ENCODE measurements around the gene GREB1L. TPM values are rescaled to one million over a fixed set of nuclear protein-coding genes. Genes with fewer than 3 reads are reported as not detected.
"Not testable (repeated sequence)": the region's sequence is repeated elsewhere in the genome, so short reads cannot be mapped to it uniquely, and the experiment has no call there.

Gene GREB1L
- total RNA-seq, 1 experiment from 2014 or later = 1.2 TPM

DNA sequence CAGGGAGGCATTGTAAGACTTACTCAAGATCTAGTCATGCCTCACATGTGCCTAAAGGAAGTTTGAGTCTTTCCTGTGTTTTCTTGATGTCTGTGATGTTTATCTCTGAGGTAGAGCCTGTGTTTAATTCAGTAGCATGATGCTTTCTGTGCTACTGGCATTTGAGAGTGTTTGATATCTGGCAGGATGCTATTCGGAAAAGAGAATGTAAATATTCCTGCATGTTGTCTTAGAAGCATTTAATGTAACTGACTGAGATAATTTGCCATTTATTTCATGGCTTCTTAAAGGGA is 58.8 kb downstream of the GREB1L start:
- H3K4me3 ChIP-seq = no peak overlapping the region
- peaks cover 14% of the 10 kb centered on the region for H3K4me1 ChIP-seq (replicated peaks)
- DNase-seq (ENCODE audit: low read depth in 1 of 2, low spot score in 2 of 2) = no peak
- no peak overlapping the region for H3K27ac ChIP-seq
- H3K36me3 ChIP-seq = no peaks in the 10 kb centered on the region
- H3K9me3 ChIP-seq (replicated peaks) = no peaks in the 10 kb centered on the region
- no peaks in the 10 kb centered on the region for H3K27me3 ChIP-seq (replicated peaks)

DNA sequence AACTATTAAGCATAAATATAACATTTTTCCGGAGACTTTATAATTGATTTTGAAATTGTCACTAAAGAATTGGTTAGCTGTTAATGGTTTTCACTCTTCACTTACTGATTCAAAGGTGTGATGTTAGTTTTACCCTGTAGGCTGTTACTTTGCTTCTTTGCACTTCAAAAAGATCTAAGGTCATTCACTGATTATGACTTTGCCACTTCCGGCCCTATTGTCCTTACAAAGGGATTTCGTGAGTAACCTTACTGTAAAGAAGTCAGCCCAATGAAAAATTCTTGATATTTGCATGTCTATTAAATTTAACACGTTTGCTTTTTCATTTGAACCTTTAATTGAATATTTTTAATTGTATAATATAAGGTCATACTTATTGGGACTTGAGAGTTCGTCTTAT is 61.4 kb downstream of the GREB1L start:
- H3K27me3 ChIP-seq (replicated peaks) = no peaks in the 10 kb centered on the region
- no peak overlapping the region for H3K4me3 ChIP-seq
- H3K36me3 ChIP-seq = no peaks in the 10 kb centered on the region
- no peak for DNase-seq (ENCODE audit: low read depth in 1 of 2, low spot score in 2 of 2)
- peaks cover 14% of the 10 kb centered on the region for H3K4me1 ChIP-seq (replicated peaks)
- no peaks in the 10 kb centered on the region for H3K9me3 ChIP-seq (replicated peaks)
- H3K27ac ChIP-seq = peak overlapping the region; percentile 30; the same call in 1 of the 2 replicates

DNA sequence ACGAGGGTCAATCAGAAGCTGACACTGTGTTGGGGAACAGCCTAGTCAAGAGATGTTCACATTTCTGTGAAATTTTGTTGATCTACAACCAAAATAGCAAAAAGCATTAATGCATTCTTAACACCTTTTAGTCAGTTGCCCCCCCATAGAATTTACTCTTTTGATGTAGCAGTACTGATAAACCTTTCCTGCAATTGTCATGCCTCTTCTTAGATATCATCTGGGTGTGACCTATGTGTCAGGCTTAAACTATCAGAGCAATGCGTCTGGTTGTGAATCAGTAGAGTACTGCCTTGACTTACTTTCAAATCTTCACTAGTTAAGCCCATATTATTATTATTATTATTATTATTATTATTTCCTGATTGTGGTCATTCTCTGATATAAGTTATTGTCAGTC is 61.9 kb downstream of the GREB1L start:
- Histone ChIP-seq H3K36me3 (no peaks in the 10 kb centered on the region), H3K27ac (peak overlapping the region; percentile 30; the same call in 1 of the 2 replicates), H3K9me3 (replicated peaks) (no peaks in the 10 kb centered on the region), H3K27me3 (replicated peaks) (no peaks in the 10 kb centered on the region), H3K4me3 (no peak overlapping the region), H3K4me1 (replicated peaks) (peaks cover 14% of the 10 kb centered on the region)
- no peak for DNase-seq (ENCODE audit: low read depth in 1 of 2, low spot score in 2 of 2)

DNA sequence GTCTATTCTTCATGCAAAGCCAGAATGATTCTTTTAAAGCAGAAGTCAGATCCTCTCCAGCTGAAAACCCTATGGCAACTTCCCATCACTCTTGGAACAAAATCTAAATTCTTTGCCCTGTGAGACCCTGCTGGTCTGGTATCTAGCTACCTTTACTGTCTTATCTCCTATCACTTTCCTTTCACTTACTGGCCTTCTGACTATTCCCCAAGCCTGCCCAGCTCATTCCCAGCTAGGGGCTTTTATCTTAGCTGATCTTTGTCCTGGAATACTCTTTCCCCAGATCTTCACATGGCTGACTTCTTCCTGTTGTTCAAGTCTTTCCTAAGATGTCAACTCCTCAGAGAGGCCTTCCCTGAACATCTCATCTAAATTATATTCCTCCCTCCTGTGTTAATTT is 63.6 kb downstream of the GREB1L start:
- H3K4me1 ChIP-seq (replicated peaks) = peaks cover 9% of the 10 kb centered on the region; the same call in 1 of the 2 replicates
- no peak overlapping the region for H3K4me3 ChIP-seq
- no peak overlapping the region for H3K27ac ChIP-seq
- H3K27me3 ChIP-seq (replicated peaks) = no peaks in the 10 kb centered on the region
- H3K9me3 ChIP-seq (replicated peaks) = no peaks in the 10 kb centered on the region
- H3K36me3 ChIP-seq = no peaks in the 10 kb centered on the region
- no peak for DNase-seq (ENCODE audit: low read depth in 1 of 2, low spot score in 2 of 2)

DNA sequence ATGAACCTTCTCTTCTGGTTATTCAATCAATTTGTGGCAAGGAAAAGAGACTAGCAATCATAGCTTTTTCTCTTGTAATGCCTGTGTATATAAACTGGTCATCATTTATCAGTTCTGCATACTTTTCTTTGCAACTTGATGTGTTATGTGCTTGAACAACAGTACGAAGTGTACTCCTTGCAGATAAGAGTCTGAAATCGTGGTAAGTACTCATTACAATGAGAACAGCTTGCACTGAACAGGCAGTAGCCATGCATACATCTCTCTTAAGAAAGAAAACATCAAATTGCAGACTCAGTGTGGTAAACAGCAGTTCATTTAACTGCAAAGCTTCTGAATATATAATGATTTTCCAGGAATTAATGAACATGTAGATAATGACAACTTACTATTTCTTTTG is 64.3 kb downstream of the GREB1L start:
- H3K27ac ChIP-seq = no peak overlapping the region
- no peaks in the 10 kb centered on the region for H3K27me3 ChIP-seq (replicated peaks)
- H3K9me3 ChIP-seq (replicated peaks) = no peaks in the 10 kb centered on the region
- no peak overlapping the region for H3K4me3 ChIP-seq
- DNase-seq (ENCODE audit: low read depth in 1 of 2, low spot score in 2 of 2) = no peak
- H3K36me3 ChIP-seq = no peaks in the 10 kb centered on the region
- H3K4me1 ChIP-seq (replicated peaks) = peaks cover 9% of the 10 kb centered on the region; the same call in 1 of the 2 replicates

DNA sequence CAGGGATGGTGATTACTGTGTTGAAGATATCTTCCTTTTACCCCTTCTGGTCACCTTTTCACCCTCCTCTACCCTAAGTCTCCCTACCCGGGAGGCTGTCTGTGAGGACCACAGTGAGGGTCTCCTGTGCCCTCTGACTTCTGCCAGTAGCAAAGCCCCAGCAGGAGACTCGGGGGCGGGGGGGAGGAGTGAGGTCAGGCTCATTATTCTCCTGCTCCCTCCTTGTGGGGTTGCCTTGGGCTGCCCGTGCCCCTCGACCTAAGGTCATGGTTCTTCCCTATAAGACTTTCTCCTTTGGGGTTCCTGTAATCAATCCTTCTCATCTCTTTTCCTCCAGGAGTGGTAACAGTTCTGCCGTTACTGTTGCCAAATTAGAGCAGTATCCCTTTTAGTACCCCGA is 65.5 kb downstream of the GREB1L start:
- Histone ChIP-seq H3K27ac (no peak overlapping the region), H3K27me3 (replicated peaks) (no peaks in the 10 kb centered on the region), H3K4me1 (replicated peaks) (peaks cover 9% of the 10 kb centered on the region; the same call in 1 of the 2 replicates), H3K4me3 (no peak overlapping the region), H3K9me3 (replicated peaks) (no peaks in the 10 kb centered on the region), H3K36me3 (no peaks in the 10 kb centered on the region)
- no peak for DNase-seq (ENCODE audit: low read depth in 1 of 2, low spot score in 2 of 2)

DNA sequence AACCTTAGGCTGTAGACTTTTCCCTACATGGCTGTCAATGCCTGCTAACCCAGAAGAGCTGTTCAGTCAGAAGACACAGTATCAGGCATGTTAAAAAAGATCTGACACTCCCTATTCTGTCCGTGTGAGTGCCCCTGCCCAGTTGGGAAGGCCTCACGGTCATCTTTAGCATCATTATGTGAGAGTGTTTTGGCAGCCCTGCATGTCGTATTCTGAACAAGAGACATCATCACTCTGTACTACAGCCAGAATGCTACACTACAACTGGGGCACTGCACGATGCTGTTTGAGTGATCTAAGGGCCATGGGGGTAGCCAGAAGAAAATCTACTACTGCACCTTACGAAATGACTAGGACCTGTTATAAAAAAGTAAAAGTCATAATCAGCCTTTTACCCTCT is 67.2 kb downstream of the GREB1L start:
- H3K27me3 ChIP-seq (replicated peaks) = no peaks in the 10 kb centered on the region
- H3K4me3 ChIP-seq = no peak overlapping the region
- no peaks in the 10 kb centered on the region for H3K9me3 ChIP-seq (replicated peaks)
- no peak overlapping the region for H3K27ac ChIP-seq
- H3K36me3 ChIP-seq = no peaks in the 10 kb centered on the region
- no peak for DNase-seq (ENCODE audit: low read depth in 1 of 2, low spot score in 2 of 2)
- H3K4me1 ChIP-seq (replicated peaks) = peaks cover 2% of the 10 kb centered on the region; the same call in 1 of the 2 replicates

DNA sequence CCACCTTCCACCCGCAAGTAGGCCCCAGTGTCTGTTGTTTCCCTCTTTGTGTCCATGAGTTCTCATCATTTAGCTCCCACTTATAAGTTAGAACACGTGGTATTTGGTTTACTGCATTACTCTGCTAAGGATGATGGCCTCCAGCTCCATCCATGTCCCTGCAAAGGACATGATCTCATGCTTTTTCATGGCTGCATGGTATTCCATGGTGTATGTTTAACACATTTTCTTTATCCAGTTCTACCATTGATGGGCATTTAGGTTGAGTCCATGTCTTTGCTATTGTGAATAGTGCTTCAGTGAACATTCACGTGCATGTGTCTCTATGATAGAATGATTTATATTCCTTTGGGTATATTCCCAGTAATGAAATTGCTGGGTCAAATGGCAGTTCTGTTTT is 69.9 kb downstream of the GREB1L start:
- H3K9me3 ChIP-seq (replicated peaks); H3K4me3 ChIP-seq; H3K27ac ChIP-seq; H3K4me1 ChIP-seq (replicated peaks); H3K27me3 ChIP-seq (replicated peaks); DNase-seq (ENCODE audit: low read depth in 1 of 2, low spot score in 2 of 2); H3K36me3 ChIP-seq: not testable (repeated sequence)

DNA sequence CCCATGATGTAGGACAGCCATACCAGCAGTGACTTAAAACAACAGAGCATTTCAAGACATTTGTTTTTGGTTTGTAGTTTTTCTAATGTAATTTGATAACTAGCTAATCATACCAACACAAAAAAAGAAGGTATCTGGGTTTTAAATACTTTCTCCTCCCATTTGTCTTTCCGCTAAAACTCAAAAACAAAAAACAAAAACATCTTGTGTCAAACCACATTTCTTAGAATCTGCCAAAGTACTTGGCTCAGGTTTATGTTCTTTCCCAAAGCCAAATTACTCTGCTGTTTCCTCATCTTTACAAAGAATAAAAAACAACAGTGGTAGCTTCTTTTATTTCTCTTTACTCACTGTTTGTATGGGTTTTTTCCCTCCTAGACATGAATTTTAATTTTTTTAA is 71.5 kb downstream of the GREB1L start:
- no peaks in the 10 kb centered on the region for H3K27me3 ChIP-seq (replicated peaks)
- H3K4me3 ChIP-seq = no peak overlapping the region
- H3K4me1 ChIP-seq (replicated peaks) = no peaks in the 10 kb centered on the region
- no peaks in the 10 kb centered on the region for H3K9me3 ChIP-seq (replicated peaks)
- H3K36me3 ChIP-seq = no peaks in the 10 kb centered on the region
- no peak overlapping the region for H3K27ac ChIP-seq
- no peak for DNase-seq (ENCODE audit: low read depth in 1 of 2, low spot score in 2 of 2)

DNA sequence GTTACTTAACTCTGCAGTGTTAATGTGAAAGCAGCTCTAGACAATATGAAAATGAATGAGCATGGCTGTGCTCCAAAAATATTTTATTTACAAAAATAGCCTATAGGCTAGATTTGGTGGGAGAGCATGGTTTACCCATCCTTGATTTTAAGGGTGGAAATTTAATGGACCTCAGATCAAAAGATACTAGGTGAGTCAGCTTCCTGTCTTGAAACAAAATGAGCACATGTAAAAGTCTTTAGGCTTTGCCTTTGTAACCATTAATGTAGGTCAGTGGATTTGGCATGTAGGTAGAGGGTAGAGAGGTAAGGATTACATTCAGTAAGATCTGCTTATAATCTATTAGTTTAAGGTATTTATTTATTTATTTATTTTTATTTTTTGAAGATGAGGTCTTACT is 72.7 kb downstream of the GREB1L start:
- no peaks in the 10 kb centered on the region for H3K27me3 ChIP-seq (replicated peaks)
- no peak overlapping the region for H3K27ac ChIP-seq
- H3K4me3 ChIP-seq = no peak overlapping the region
- H3K9me3 ChIP-seq (replicated peaks) = no peaks in the 10 kb centered on the region
- no peak for DNase-seq (ENCODE audit: low read depth in 1 of 2, low spot score in 2 of 2)
- H3K36me3 ChIP-seq = no peaks in the 10 kb centered on the region
- H3K4me1 ChIP-seq (replicated peaks) = no peaks in the 10 kb centered on the region

DNA sequence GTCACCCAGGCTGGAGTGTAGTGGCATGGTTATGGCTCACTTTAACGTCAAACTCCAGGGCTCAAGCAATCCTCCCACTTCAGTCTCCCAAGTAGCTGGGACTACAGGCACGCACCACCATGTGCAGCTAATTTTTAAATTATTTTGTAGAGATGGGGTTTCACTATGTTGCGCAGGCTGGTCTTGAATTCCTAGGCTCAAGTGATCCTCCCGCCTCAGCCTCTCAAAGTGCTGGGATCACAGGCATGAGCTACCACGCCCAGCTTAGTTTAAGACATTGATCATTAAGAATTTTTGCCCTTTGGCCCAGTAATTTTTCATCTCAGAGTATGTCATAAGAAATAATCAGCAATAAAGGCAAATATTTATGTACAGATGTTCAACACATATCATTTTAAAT is 73.1 kb downstream of the GREB1L start:
- H3K4me1 ChIP-seq (replicated peaks); H3K36me3 ChIP-seq; H3K27me3 ChIP-seq (replicated peaks); H3K9me3 ChIP-seq (replicated peaks); H3K27ac ChIP-seq; DNase-seq (ENCODE audit: low read depth in 1 of 2, low spot score in 2 of 2); H3K4me3 ChIP-seq: not testable (repeated sequence)

DNA sequence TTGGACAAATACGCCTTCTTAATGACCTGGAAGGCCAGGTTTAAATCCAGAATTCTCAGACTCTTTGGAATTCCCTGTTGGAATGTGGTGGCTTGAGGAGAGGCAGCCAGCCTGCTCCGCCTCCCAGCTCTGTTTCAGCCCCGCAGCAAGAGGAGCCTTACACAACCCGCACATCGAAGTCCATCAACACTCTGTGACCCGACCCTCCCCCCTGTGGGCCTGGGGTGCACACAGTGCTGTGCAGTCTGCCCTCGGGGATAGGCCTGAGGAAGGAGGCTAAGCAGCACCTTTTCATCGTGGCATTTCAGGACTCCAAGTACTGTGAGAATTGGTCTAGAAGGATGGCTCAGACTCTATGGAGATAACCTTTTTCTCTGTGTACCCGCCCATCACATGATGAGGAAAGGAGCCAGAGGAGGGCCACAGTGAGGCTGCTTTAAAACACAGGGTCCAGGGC is 73.7 kb downstream of the GREB1L start:
- Histone ChIP-seq H3K27ac (no peak overlapping the region), H3K4me1 (replicated peaks) (no peaks in the 10 kb centered on the region), H3K4me3 (no peak overlapping the region), H3K36me3 (no peaks in the 10 kb centered on the region), H3K27me3 (replicated peaks) (no peaks in the 10 kb centered on the region), H3K9me3 (replicated peaks) (no peaks in the 10 kb centered on the region)
- DNase-seq (ENCODE audit: low read depth in 1 of 2, low spot score in 2 of 2) = no peak

DNA sequence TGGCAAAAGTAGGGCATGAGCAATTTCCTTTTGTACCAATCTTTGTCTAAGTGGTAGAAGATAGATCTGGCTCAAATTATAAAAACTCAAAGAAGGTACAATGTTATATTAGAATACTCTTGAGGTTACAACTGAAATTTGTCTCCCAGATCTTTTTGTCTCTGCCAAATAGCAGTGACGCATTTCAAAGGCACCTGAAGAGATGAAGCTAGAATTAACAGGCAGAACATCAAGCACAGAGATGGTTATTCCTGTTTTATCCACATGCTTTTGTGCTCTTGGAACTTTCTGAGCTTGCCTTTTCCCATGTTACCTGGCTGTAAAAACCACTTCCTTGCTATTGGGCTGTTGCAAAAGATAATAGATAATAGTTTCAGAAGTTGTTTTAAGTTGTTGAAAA is 74.3 kb downstream of the GREB1L start:
- H3K9me3 ChIP-seq (replicated peaks) = no peaks in the 10 kb centered on the region
- no peak overlapping the region for H3K27ac ChIP-seq
- no peak for DNase-seq (ENCODE audit: low read depth in 1 of 2, low spot score in 2 of 2)
- no peaks in the 10 kb centered on the region for H3K36me3 ChIP-seq
- no peaks in the 10 kb centered on the region for H3K27me3 ChIP-seq (replicated peaks)
- no peaks in the 10 kb centered on the region for H3K4me1 ChIP-seq (replicated peaks)
- H3K4me3 ChIP-seq = no peak overlapping the region

DNA sequence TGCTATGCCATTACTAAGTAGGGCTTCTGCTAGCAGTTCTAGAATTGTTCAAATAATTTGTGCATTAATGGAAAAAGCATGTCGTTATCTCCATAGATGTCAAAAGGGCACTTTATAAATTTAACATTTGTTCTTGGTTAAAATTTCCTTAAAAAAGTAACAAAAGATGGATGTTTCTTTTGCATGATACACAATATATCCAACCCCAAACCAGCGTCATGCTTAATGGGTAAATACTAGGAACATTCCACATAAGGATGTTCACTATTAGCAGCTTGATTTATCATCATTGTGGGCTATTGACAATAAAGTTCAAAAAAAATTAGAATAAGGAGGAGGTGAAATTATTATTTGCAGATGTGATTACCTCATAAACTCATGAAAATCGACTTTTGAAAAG is 79.7 kb downstream of the GREB1L start:
- DNase-seq (ENCODE audit: low read depth in 1 of 2, low spot score in 2 of 2) = no peak
- no peaks in the 10 kb centered on the region for H3K4me1 ChIP-seq (replicated peaks)
- no peaks in the 10 kb centered on the region for H3K9me3 ChIP-seq (replicated peaks)
- no peak overlapping the region for H3K27ac ChIP-seq
- H3K4me3 ChIP-seq = no peak overlapping the region
- no peaks in the 10 kb centered on the region for H3K36me3 ChIP-seq
- H3K27me3 ChIP-seq (replicated peaks) = peaks cover 4% of the 10 kb centered on the region; the same call in 1 of the 2 replicates

DNA sequence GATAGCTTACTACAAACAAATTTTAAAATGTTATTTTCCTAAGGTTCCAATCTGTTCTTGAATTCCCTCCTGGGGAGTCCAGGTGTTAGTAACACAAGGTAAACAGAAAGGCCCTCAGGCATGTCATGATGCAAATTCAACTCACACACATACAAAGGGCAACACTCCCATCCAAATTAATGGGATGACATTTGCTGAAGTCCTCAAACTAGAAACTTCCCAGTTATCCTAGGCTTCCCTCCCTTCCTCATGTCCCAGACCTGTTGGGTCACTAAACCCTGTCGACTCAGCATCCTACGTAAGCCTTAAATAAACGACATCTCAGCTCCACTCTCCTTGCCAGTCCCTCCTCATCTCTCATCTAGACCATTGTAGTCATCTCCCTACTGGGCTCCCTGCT is 85.1 kb downstream of the GREB1L start:
- H3K9me3 ChIP-seq (replicated peaks) = no peaks in the 10 kb centered on the region
- peaks cover 6% of the 10 kb centered on the region; the same call in 1 of the 2 replicates for H3K27me3 ChIP-seq (replicated peaks)
- H3K4me1 ChIP-seq (replicated peaks) = peaks cover 10% of the 10 kb centered on the region
- H3K36me3 ChIP-seq = no peaks in the 10 kb centered on the region
- DNase-seq (ENCODE audit: low read depth in 1 of 2, low spot score in 2 of 2) = no peak
- no peak overlapping the region for H3K27ac ChIP-seq
- H3K4me3 ChIP-seq = no peak overlapping the region

Measured in SJSA1 (cell line).